Measurements from ENCODE around the gene HSD17B8. TPM values are rescaled to one million over a fixed set of nuclear protein-coding genes. Genes with fewer than 3 reads are reported as not detected.

Gene HSD17B8
- total RNA-seq, 2 experiments from 2014 or later = 8.6 to 10.5 TPM

- Mint-ChIP-seq H3K4me1 (ENCODE audit: low read depth) (peaks cover 57% of the 10 kb centered on the region), H3K9me3 (no peaks in the 10 kb centered on the region), H3K36me3 (ENCODE audit: low read depth) (peaks cover 59% of the 10 kb centered on the region), H3K4me3 (peak within 1 kb of the TSS; percentile 97), H3K27ac (peak within 1 kb of the TSS; percentile 95), H3K27me3 (peaks cover 13% of the 10 kb centered on the region)
- Histone ChIP-seq H3K9me3 (ENCODE audit: control insufficient read depth in 1 of 2, insufficient read depth in 1 of 2, low read length in 2 of 2) (no peaks in the 10 kb centered on the region), H3K4me3 (ENCODE audit: low read length) (peak within 1 kb of the TSS; percentile 97), H3K36me3 (ENCODE audit: insufficient read depth, low read length) (peaks cover 26% of the 10 kb centered on the region), H3K27me3 (ENCODE audit: control insufficient read depth in 1 of 2, insufficient read depth in 2 of 2, low read length in 2 of 2) (peaks cover 0 to 6% of the 10 kb centered on the region in 2 experiments), H3K4me1 (ENCODE audit: insufficient read depth, low read length) (peaks cover 55% of the 10 kb centered on the region), H3K27ac (ENCODE audit: low read depth in 1 of 2, low read length in 2 of 2) (peak within 1 kb of the TSS; percentile 86 to 94)
- ChIA-PET POLR2A (interaction anchor here (0.6 to 2.5 kb wide), 18 partner anchors 8 to 237 kb away, joined by 3 to 47 read pairs (median 6); partner anchors contain the start of genes B3GALT4, RGL2, RPS18 and RXRB), CTCF (interaction anchor here (0.9 to 3.1 kb wide), 5 partner anchors 10 to 255 kb away, joined by 3 to 19 read pairs (median 6); partner anchors contain the start of gene B3GALT4)
- TF ChIP-seq CTCF (IDR thresholded peaks at IDR 0.05) = no peak
- ATAC-seq (ENCODE audit: poor library complexity) (peak; percentile 66), DNase-seq (peak; percentile 76 to 95 (median 84))
- intact Hi-C loops (cut with DNase I, micrococcal nuclease) = loop anchor here (1.0 to 10.0 kb wide), 5 partner anchors 8 to 1544 kb away; partner anchors contain the start of genes RXRB (in 2 of the 2), SLC39A7 (in 2 of the 2), C6orf47 (in 1 of the 2) and CSNK2B (in 1 of the 2)
Measured at GRCh38 chr6:33208091-33208967, 3.9 kb downstream of the HSD17B8 start, which contains the start of gene RING1. RING1 (plus strand) TSS chr6:33208500; CDS start chr6:33208823, 323 bp downstream.

- CTCF ChIA-PET = interaction anchor here (1.1 to 3.1 kb wide), 4 partner anchors 12 to 256 kb away, joined by 4 to 19 read pairs (median 9); no protein-coding TSS in a partner anchor
- Mint-ChIP-seq H3K27ac (peak overlapping the region; percentile 95), H3K4me1 (ENCODE audit: low read depth) (peaks cover 55% of the 10 kb centered on the region), H3K4me3 (peak overlapping the region; percentile 97), H3K27me3 (peaks cover 26% of the 10 kb centered on the region), H3K36me3 (ENCODE audit: low read depth) (peaks cover 54% of the 10 kb centered on the region), H3K9me3 (no peaks in the 10 kb centered on the region)
- POLR2A ChIA-PET = interaction anchor here (1.8 kb wide), 1 partner anchor 11 kb away, joined by 11 read pairs; no protein-coding TSS in a partner anchor
- no peak overlapping the region for H3K4me3 ChIP-seq (ENCODE audit: low read length)
- H3K27ac ChIP-seq (ENCODE audit: low read depth in 1 of 2, low read length in 2 of 2) = no peak overlapping the region
- H3K36me3 ChIP-seq (ENCODE audit: insufficient read depth, low read length) = peaks cover 19% of the 10 kb centered on the region
- peaks cover 50% of the 10 kb centered on the region for H3K4me1 ChIP-seq (ENCODE audit: insufficient read depth, low read length)
- no peak for TF ChIP-seq CTCF (IDR thresholded peaks at IDR 0.05)
- ATAC-seq (ENCODE audit: poor library complexity) (no peak), DNase-seq (no peak)
- intact Hi-C loops (cut with DNase I, micrococcal nuclease) = loop anchor here (2.0 to 10.0 kb wide), 4 partner anchors 39 to 1545 kb away; partner anchors contain the start of genes C6orf47 (in 1 of the 2), CSNK2B (in 1 of the 2), FKBPL (in 1 of the 2) and GPANK1 (in 1 of the 2)
- H3K27me3 ChIP-seq (ENCODE audit: control insufficient read depth in 1 of 2, insufficient read depth in 2 of 2, low read length in 2 of 2) = peaks cover 0 to 14% of the 10 kb centered on the region in 2 experiments
- no peaks in the 10 kb centered on the region for H3K9me3 ChIP-seq (ENCODE audit: control insufficient read depth in 1 of 2, insufficient read depth in 1 of 2, low read length in 2 of 2)
Measured at GRCh38 chr6:33209856-33210255, 5.4 kb downstream of the HSD17B8 start.

GRCh38 chr6:33211136-33211535 is 6.7 kb downstream of the HSD17B8 start:
- Histone ChIP-seq H3K36me3 (ENCODE audit: insufficient read depth, low read length) (peaks cover 19% of the 10 kb centered on the region), H3K4me1 (ENCODE audit: insufficient read depth, low read length) (peaks cover 41% of the 10 kb centered on the region), H3K4me3 (ENCODE audit: low read length) (no peak overlapping the region), H3K27ac (ENCODE audit: low read depth in 1 of 2, low read length in 2 of 2) (no peak overlapping the region), H3K9me3 (ENCODE audit: control insufficient read depth in 1 of 2, insufficient read depth in 1 of 2, low read length in 2 of 2) (no peaks in the 10 kb centered on the region), H3K27me3 (ENCODE audit: control insufficient read depth in 1 of 2, insufficient read depth in 2 of 2, low read length in 2 of 2) (peaks cover 0 to 14% of the 10 kb centered on the region in 2 experiments)
- intact Hi-C loops (cut with DNase I, micrococcal nuclease) = no loop called here
- CTCF ChIA-PET = interaction anchor here (1.5 kb wide), 1 partner anchor 14 kb away, joined by 3 read pairs; no protein-coding TSS in a partner anchor
- H3K36me3 Mint-ChIP-seq (ENCODE audit: low read depth) = peaks cover 50% of the 10 kb centered on the region
- no peaks in the 10 kb centered on the region for H3K9me3 Mint-ChIP-seq
- no peak for TF ChIP-seq CTCF (IDR thresholded peaks at IDR 0.05)
- H3K27ac Mint-ChIP-seq = no peak overlapping the region
- H3K4me3 Mint-ChIP-seq = no peak overlapping the region
- H3K4me1 Mint-ChIP-seq (ENCODE audit: low read depth) = peaks cover 42% of the 10 kb centered on the region
- POLR2A ChIA-PET = no interaction called here
- H3K27me3 Mint-ChIP-seq = peaks cover 33% of the 10 kb centered on the region
- DNase-seq (no peak), ATAC-seq (ENCODE audit: poor library complexity) (no peak)

All from CD4-positive, alpha-beta T cell (primary cell).